ENCODE results near the gene FOXP3.
"Not testable (repeated sequence)": the region's sequence is repeated elsewhere in the genome, so short reads cannot be mapped to it uniquely, and the experiment has no call there.

The FOXP3 gene

DNA sequence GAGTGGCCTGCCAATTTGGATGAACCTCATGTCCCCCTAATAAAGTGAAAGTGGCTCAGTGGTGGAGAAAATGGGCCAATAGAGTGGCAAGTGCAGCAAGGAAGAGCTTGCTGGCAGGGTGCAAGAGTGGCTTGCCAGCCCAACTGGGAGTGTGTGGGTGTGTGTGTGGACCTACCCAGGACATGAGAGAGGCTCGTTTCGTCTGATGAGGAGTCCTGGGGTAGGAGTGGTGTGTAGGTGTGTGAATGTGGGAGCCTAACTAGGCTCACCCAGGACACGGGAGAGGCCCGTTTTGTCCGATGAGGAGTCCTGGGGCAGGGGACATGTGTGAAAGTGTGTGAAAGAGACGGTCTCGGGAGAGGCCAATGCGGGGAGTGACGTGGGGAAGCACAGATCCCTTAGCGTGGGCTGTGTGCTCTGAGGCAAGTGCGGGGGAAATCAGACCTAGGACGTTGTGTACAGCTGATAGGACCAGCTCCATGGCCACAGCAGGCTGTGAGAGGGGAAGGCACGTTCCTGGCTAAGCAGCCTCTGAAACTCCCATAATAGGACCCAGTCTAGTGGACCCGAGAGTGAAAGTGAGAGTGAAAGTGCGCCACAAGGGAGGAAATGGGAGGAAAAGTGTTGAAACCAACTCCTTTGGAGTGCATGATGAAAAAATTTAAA lies 44.2 kb upstream of the FOXP3 start:
- no peaks in the 10 kb centered on the region for H3K27me3 ChIP-seq (ENCODE audit: control insufficient read depth, insufficient read depth, low read length)
- peak overlapping the region; percentile 67 for H3K4me2 ChIP-seq (ENCODE audit: low read length)
- no peaks in the 10 kb centered on the region for H3K9me3 ChIP-seq (ENCODE audit: control insufficient read depth, low read length)
- H3K9ac ChIP-seq, result no peak overlapping the region
- no peaks in the 10 kb centered on the region for H3K79me2 ChIP-seq
- TF ChIP-seq, protein P1, sequence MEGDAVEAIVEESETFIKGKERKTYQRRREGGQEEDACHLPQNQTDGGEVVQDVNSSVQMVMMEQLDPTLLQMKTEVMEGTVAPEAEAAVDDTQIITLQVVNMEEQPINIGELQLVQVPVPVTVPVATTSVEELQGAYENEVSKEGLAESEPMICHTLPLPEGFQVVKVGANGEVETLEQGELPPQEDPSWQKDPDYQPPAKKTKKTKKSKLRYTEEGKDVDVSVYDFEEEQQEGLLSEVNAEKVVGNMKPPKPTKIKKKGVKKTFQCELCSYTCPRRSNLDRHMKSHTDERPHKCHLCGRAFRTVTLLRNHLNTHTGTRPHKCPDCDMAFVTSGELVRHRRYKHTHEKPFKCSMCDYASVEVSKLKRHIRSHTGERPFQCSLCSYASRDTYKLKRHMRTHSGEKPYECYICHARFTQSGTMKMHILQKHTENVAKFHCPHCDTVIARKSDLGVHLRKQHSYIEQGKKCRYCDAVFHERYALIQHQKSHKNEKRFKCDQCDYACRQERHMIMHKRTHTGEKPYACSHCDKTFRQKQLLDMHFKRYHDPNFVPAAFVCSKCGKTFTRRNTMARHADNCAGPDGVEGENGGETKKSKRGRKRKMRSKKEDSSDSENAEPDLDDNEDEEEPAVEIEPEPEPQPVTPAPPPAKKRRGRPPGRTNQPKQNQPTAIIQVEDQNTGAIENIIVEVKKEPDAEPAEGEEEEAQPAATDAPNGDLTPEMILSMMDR (IDR thresholded peaks at IDR 0.05), result no peak
- H3K4me1 ChIP-seq, result no peaks in the 10 kb centered on the region
- peak overlapping the region; percentile 78 for H2AFZ ChIP-seq
- H3K36me3 ChIP-seq (ENCODE audit: control insufficient read depth, insufficient read depth, low read length), result no peaks in the 10 kb centered on the region
- no peak overlapping the region for H3K27ac ChIP-seq
- peak overlapping the region; percentile 37 for H3K4me3 ChIP-seq (ENCODE audit: low read depth, low read length)

DNA sequence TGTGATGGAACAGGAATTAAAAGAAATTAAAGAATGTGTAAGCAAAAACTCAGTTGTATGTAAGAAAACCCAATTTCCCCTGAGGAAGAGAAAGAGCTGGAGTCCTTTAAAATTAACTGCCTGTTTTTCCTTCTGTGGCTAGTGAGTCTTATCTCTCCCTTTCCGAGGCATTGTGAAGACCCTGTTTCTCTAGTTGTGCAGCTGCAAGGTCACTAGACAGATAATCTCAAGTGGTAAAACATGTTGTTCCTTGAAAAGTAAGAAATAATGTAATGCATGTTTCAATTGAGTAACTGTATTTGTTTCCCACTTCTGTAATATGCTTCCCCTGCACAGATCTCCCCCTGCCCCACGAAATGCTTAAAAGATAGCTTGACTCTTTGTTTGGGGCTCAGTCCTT lies 43.3 kb upstream of the FOXP3 start:
- not testable (repeated sequence) for H3K27me3 ChIP-seq (ENCODE audit: control insufficient read depth, insufficient read depth, low read length); H3K9ac ChIP-seq; H3K36me3 ChIP-seq (ENCODE audit: control insufficient read depth, insufficient read depth, low read length); H3K4me2 ChIP-seq (ENCODE audit: low read length); H3K9me3 ChIP-seq (ENCODE audit: control insufficient read depth, low read length); H3K27ac ChIP-seq; H3K4me3 ChIP-seq (ENCODE audit: low read depth, low read length); H2AFZ ChIP-seq; H3K4me1 ChIP-seq; H3K79me2 ChIP-seq

DNA sequence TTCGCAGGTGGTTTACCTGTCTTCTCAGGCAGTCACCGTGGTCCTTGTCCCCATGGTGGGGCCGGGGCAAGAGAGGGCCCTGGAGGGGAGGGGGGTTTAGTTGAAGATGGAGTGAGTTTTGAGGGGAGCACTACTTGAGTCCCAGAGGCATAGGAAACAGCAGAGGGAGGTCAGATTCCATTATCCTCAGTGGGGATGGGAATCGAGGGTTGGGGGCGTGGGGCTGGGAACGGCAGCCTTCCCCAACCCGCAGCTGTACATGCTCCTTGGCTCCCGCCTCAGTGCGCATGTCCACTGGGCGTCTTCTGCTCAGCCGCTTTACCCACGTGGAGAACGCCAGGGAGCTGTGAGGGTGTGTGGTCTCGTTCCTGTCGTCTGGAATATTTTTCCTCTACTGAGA lies 38.8 kb upstream of the FOXP3 start, which contains the start of gene GAGE10:
GAGE10 (plus strand) TSS at position 301 of the 400 bp plus-strand sequence. CDS start 1,214 bp downstream, outside the sequence.
- no peaks in the 10 kb centered on the region for H3K9me3 ChIP-seq (ENCODE audit: control insufficient read depth, low read length)
- H3K4me2 ChIP-seq (ENCODE audit: low read length), result no peak within 1 kb of the TSS
- H2AFZ ChIP-seq, result no peak within 1 kb of the TSS
- no peaks in the 10 kb centered on the region for H3K27me3 ChIP-seq (ENCODE audit: control insufficient read depth, insufficient read depth, low read length)
- H3K4me3 ChIP-seq (ENCODE audit: low read depth, low read length), result no peak within 1 kb of the TSS
- TF ChIP-seq, protein P1 (IDR thresholded peaks at IDR 0.05), result no peak
- no peak within 1 kb of the TSS for H3K9ac ChIP-seq
- H3K4me1 ChIP-seq, result no peaks in the 10 kb centered on the region
- H3K36me3 ChIP-seq (ENCODE audit: control insufficient read depth, insufficient read depth, low read length), result no peaks in the 10 kb centered on the region
- no peak within 1 kb of the TSS for H3K27ac ChIP-seq
- H3K79me2 ChIP-seq, result no peaks in the 10 kb centered on the region

DNA sequence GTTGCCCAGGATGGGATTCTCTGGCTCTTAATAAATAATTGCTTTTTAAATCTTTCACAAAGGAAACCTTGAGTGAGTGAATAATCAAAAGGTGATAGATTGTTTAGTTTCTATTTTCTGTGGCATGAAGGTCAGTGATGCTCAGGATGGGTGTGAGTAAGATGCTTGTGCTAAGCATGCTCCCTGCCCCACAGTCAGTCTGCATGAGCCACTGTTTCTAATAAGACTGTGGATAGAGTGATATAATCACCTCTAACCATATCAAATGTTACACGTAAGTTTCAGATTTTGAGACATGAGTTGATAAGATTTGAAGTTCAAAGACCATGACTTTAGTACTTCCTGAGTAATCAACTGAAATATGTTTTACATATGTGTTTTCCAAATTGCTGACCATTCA lies 36.2 kb upstream of the FOXP3 start:
- H3K9me3 ChIP-seq (ENCODE audit: control insufficient read depth, low read length), result no peaks in the 10 kb centered on the region
- no peaks in the 10 kb centered on the region for H3K79me2 ChIP-seq
- H3K27ac ChIP-seq, result no peak overlapping the region
- H3K36me3 ChIP-seq (ENCODE audit: control insufficient read depth, insufficient read depth, low read length), result no peaks in the 10 kb centered on the region
- no peak overlapping the region for H3K4me3 ChIP-seq (ENCODE audit: low read depth, low read length)
- no peaks in the 10 kb centered on the region for H3K4me1 ChIP-seq
- H3K4me2 ChIP-seq (ENCODE audit: low read length), result no peak overlapping the region
- H3K27me3 ChIP-seq (ENCODE audit: control insufficient read depth, insufficient read depth, low read length), result no peaks in the 10 kb centered on the region
- H3K9ac ChIP-seq, result no peak overlapping the region
- TF ChIP-seq, protein P1 (IDR thresholded peaks at IDR 0.05), result no peak
- no peak overlapping the region for H2AFZ ChIP-seq

DNA sequence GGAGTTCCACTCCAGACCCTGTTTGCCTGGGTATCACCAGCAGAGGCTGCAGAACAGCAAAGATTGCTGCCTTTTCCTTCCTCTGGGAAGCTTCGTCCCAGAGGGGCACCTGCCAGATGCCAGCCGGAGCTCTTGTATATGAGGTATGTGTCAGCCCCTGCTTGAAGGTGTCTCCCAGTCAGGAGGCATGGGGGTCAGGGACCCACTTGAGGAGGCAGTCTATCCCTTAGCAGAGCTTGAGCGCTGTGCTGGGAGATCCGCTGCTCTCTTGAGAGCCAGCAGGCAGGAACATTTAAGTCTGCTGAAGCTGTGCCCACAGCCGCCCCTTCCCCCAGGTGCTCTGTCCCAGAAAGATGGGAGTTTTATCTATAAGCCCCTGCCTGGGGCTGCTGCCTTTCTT lies 34.8 kb upstream of the FOXP3 start:
- not testable (repeated sequence) for H3K9me3 ChIP-seq (ENCODE audit: control insufficient read depth, low read length); H3K36me3 ChIP-seq (ENCODE audit: control insufficient read depth, insufficient read depth, low read length); H3K27ac ChIP-seq; H3K4me2 ChIP-seq (ENCODE audit: low read length); H3K27me3 ChIP-seq (ENCODE audit: control insufficient read depth, insufficient read depth, low read length); H3K4me1 ChIP-seq; H3K79me2 ChIP-seq; H3K4me3 ChIP-seq (ENCODE audit: low read depth, low read length); H2AFZ ChIP-seq; H3K9ac ChIP-seq
